GM13977 (cell line): ENCODE results near the gene C2CD2L.

Experiments
- DNase-seq: peaks from one replicate; pipeline ENCODE4 v3.0.0; 2012; ENCODE audit warnings: low spot score
- CTCF ChIP-seq: IDR thresholded peaks from 2 replicates; pipeline ENCODE4 v1.5.1; 2012; ENCODE audit warnings: mild to moderate bottlenecking, control low read depth; ENCODE audit not compliant: insufficient read depth; ENCODE audit errors: extremely low read depth, missing control alignments
- in situ Hi-C: fragments of 300-500 bp; cut with MboI; formaldehyde crosslinking; loops from one replicate; pipeline ENCODE4 v1.12.0; 2022; ENCODE audit warnings: low sequenced_read_pairs, low pct_unique_long_range_greater_than_20kb, mixed read lengths, inconsistent platforms; ENCODE audit not compliant: unreplicated experiment

Gene C2CD2L

GRCh38 chr11:119152043-119152442, 44.9 kb downstream of the C2CD2L start:
- no peak for TF ChIP-seq CTCF
- DNase-seq = no peak
- in situ Hi-C loops = no loop called here

GRCh38 chr11:119152604-119153003, 45.5 kb downstream of the C2CD2L start:
- TF ChIP-seq CTCF = no peak
- no peak for DNase-seq
- in situ Hi-C loops = no loop called here

DNA sequence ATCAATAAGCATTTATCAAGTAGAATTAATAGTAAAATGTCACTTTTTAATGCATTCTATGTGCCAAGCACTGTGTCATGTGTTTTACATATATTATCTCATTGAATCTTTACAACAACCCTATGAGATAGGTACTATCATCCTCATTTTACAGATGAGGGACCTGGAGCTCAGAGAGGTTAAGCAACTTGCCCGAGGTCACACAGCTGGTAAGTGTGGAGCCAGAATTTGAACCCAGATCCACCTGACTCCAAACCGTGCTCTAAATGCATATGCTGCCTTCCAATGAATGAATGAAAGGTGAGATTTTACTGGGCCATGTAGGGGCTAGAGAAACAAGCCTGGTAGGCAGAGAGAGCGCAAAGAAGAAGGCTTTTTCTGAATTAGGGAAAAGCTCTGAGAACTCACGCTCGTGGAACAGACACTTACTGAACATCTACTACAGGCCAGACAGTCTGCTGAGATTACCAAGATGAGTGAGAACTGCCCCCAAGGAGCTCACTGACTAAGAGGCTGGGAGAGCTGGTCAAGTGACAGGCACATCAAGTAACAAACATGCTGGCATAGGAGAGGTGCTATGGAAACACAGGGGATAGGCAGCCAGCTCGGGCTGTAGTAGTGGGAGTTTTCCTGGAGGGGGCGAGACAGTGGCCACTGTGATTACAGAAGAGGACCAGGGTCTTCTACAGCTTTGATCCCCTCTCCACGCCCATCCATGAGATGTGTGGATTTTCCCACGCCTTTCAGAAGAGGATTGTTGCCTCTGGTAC, 46.1 kb downstream of the C2CD2L start:
- DNase-seq = no peak
- no peak for TF ChIP-seq CTCF
- in situ Hi-C loops = no loop called here

DNA sequence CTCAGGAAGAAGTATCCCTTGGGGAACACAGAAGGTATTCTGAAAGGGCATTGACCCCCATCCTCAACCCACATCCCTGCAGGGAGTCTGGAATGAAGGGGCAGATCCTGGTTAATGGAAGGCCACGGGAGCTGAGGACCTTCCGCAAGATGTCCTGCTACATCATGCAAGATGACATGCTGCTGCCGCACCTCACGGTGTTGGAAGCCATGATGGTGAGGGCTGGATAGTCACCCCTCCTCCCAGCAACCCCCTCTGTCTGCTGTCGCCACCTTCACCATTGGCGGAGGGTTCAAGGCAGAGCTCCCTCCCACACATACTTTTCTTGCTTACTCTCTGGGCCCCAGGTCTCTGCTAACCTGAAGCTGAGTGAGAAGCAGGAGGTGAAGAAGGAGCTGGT, 47.0 kb downstream of the C2CD2L start:
- no peak for DNase-seq
- in situ Hi-C loops = no loop called here
- no peak for TF ChIP-seq CTCF

DNA sequence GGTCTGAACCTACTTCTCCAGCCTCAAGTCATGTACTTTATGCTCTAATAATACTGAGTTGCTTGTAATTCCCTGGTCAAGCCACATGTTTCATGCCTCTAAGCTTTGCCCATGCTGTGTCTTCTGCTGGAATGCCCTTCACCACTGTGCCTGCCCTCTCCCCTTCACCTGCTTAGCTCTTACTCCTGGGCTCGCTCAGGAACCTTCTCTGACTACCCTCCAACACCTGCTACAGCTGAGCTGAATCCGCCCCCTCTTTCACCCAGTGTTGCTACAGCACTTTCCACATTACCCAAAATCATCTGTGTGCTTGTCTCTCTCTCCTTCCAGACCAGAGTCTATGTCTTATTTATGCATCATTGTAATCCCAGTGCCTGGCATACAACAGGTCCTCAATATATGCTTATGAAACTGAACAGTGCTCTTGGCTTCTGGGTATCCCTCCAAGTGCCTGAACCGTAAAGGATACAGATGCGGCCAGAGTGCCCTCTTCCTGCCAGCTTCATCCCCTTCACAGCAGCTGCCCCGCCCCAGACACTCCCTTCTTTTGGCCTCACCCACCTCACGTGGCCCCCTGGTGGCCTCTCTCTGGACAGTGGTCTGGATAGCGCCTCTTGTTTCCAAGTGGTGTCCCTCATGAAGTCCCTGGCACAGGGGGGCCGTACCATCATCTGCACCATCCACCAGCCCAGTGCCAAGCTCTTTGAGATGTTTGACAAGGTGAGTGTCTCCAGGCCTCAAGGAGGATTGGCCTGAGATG, 48.8 kb downstream of the C2CD2L start:
- in situ Hi-C loops = no loop called here
- no peak for DNase-seq
- TF ChIP-seq CTCF = peak; percentile 7

DNA sequence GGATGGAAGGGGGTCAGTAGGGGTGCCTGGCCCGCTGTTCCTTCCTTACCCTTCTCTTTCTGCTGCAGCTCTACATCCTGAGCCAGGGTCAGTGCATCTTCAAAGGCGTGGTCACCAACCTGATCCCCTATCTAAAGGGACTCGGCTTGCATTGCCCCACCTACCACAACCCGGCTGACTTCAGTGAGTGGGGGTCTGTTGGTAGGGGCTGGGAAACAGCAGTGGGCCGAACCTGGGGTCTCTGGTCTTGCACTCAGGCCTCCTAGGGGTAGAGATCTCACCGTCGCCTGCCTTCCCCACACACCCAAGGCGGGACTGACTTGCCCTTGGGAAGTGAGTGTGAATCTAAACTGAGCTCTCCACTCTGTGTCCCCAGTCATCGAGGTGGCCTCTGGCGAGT, 49.4 kb downstream of the C2CD2L start:
- DNase-seq = no peak
- in situ Hi-C loops = no loop called here
- TF ChIP-seq CTCF = no peak
